CD4-positive, alpha-beta T cell treated with Interferon gamma for 1 hour (primary cell): ENCODE data around the gene CLCA2.

ENCODE experiments used
- DNase-seq: peaks from one replicate; pipeline ENCODE4 v3.0.0-alpha.2; 2020

The CLCA2 gene

DNA sequence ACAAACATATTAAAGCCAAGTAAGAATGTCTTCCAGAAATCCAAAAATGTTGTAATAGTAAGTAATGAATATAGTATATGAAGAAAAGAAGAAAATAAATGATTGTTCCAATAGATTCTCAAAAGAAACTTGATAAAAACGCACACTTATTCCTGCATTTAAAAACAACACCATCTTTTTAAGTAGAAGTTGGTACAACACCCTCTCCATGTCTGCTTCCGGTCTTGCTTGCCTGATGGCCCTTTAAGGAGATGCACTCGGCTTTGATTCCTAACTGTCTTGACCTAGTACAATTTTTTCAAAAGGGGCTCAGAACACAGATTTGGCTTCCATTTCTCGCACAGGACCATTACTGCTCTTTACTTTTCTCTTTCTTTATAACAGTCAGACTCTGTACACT lies 53.7 kb downstream of the CLCA2 start:
- DNase-seq, result no peak

- DNase-seq, result no peak
Observed at GRCh38 chr1:86478416-86479156, 54.6 kb downstream of the CLCA2 start.

DNA sequence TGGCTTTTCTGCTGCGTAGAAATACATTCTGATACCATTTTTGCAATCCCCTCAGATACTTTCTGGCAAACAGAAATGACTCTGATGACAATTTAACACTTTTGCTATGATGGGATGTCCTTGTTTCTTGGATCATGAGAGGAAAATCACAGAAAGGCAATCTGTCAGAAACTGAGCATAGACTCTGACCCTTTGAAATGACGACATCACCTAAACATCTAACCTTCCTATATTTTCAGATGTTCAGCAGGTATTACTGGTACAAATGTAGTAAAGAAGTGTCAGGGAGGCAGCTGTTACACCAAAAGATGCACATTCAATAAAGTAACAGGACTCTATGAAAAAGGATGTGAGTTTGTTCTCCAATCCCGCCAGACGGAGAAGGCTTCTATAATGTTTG lies 58.0 kb downstream of the CLCA2 start:
- no peak for DNase-seq

DNA sequence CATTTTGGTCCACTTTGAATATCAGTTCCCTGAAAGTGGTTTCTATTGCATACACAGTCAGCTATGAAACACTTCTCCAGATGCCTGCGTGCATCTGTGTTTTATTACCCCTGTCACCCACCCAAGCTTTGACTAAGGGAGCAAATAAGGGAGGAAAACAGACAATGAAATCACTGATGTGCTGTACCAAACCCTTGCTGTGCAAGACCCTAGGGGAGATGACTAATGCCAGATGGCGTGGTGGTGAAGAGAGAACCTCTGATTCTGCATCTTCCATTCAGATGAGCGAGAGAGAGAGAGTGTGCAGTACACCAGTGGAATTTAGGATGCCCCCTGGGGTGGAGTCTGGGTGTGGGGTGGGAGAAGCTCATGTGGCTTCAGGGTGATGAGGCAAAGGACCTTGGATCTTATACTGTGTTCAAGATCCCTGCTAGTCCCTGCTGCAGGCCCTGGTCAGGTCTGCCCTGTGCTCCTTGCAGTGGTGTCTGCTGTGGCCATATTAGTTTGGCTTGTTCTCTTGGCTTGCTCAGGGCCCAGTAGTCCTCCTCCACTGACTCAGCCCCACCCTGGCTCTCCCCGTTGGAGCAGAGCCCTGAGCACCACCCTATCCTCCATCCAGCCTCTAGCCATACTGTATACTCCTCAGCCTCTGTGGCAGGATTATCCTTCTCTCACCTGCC lies 63.3 kb downstream of the CLCA2 start:
- DNase-seq, result no peak

- DNase-seq, result no peak
Observed at GRCh38 chr1:86487811-86488141, 63.8 kb downstream of the CLCA2 start.

- DNase-seq, result no peak
Observed at GRCh38 chr1:86489242-86489878, 65.4 kb downstream of the CLCA2 start.

DNA sequence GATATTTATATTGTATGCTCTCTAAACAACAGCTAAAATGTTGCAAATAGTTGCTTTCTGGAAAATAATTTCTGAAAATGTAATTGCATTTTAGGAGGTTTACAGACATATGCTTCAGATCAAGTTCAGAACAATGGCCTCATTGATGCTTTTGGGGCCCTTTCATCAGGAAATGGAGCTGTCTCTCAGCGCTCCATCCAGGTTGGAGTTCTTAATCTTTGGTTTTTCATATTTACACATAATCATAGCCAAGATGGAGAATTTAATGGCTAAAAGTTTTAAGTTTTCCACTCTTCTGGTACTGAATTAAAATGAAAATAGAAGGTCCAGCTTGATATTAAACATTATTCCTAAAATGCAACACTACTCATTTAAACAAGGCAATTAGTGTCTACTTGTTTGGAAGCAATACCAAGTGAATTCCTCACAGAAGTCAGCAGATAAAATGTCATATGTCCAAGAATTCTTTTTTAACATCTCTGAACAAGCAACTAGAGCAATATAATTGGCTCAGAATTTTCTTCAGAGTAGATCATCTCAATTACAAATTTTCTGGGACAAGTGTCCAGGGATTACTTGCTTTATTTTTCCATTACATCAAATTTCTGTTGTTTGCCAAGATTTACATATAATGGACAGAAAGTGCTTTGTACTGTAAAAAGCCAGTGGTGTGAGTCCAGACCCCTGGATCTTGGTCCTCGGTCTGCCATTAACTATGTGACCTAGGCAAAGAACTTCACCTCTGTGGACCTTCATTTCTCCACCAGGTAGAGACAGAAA lies 67.4 kb downstream of the CLCA2 start:
- DNase-seq, result no peak

DNA sequence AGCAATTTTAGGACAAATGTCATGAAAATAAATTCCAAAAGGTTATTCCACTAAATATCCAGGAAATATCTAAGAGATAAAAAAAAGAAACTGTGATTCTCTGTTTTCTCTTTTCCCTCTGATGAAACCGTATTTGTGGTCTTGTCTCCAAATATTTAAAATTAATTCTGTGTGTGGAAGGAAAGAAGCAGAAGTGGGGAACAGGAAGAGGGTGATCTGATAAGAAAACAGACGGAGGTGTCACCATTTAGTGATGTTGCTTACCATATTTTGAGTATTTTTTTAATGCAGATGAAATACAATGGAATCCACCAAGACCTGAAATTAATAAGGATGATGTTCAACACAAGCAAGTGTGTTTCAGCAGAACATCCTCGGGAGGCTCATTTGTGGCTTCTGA lies 74.3 kb downstream of the CLCA2 start:
- no peak for DNase-seq

- DNase-seq, result no peak
Observed at GRCh38 chr1:86499987-86500593, 76.1 kb downstream of the CLCA2 start.

- DNase-seq, result no peak
Observed at GRCh38 chr1:86500714-86501113, 76.7 kb downstream of the CLCA2 start.

- peak; percentile 41 for DNase-seq
Observed at GRCh38 chr1:86502125-86502646, 78.2 kb downstream of the CLCA2 start.

DNA sequence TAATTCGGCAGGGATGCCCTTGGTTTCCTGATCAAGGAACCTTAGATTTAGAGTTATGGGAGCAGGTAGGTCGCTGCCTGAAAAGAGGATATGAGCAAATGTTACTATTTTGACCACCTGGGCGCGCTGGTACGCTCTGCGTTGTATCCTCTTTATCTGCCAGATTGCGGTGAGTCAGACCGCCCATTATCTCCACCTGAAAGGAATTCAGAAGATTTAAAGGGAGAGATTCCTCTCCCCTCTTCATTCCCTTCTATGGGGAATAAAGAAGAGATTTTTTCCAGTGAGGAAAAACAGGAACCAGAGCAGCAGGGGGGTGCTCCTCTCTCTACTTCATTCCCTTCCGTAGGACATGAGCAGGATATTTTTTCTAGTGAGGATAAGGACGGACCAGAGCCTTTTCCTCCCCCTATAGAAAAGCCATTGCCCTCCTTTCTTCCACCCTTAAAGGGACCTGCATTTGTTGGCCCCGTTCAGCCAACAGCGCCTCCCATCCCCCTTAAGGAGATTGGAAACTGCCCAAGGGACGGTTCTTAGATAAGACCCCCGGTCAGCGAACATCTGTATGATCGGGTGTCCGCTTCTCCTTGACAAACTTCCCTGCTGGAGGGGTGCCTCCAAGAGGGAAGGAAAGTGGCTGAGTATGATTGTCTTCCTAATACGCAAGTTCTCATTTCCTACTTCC lies 78.9 kb downstream of the CLCA2 start:
- DNase-seq, result no peak

GRCh38 chr1:86503406-86504136 lies 79.6 kb downstream of the CLCA2 start:
- no peak for DNase-seq

DNA sequence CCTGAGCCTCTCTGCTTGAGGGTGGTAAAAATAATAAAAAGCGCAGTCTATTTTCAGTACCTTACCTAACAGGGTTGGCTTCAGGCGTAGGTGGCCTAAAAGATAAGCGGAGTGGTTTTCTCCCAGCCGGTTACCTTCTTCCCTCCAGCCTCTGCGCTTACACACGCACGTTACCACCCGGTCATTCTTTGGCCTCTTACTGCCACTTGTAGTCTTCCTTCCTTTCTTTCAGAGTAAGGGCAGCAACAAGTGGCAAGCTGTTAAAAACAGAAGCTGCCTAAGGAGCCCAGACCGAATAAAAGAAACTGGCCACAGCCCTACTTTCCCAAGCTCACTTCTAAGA lies 80.1 kb downstream of the CLCA2 start:
- no peak for DNase-seq

DNA sequence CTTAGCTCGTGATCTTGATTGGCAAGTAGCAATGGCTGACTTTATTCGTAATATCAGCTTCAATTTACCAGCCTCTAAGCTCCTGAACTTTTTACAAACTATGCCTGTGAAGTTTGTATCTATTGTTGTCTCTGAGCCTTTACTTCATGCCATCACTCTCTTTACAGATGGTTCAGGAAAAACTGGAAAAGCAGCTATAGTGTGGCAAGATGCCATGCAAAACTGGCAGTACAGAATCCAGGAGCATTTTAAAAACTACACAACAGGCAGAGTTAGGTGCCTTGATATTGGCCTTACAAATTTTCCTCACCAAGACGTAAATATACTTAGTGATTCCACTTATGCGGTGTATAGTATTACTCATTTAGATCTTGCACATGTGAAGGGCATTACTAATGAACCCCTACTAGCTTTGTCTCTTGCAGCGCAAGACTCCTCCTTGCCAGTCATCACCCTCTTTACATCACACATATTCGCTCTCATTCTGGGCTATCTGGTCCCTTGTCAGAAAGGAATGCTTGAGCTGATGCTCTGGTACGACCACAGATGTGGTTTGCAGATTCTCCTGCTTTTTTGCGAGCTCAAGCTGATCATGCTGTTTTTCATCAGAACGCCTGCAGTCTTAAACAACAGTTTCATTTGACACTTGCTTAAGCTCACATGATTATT lies 81.1 kb downstream of the CLCA2 start:
- DNase-seq, result no peak

- no peak for DNase-seq
Observed at GRCh38 chr1:86505564-86505902, 81.6 kb downstream of the CLCA2 start.
